NB4 (cell line): ENCODE data around the gene RNF130.

Experiments
- CTCF ChIP-seq: IDR thresholded peaks from one replicate; pipeline ENCODE4 v1.5.1; 2012; ENCODE audit warnings: low read depth, low read length
- MYC ChIP-seq: IDR thresholded peaks from 2 replicates; pipeline ENCODE4 v1.6.1; 2011; ENCODE audit warnings: low read depth, low read length
- POLR2A ChIP-seq: IDR thresholded peaks from 2 replicates; pipeline ENCODE4 v1.6.1; 2011; ENCODE audit warnings: mild to moderate bottlenecking; ENCODE audit not compliant: insufficient read length; ENCODE audit errors: extremely low read depth

- TF ChIP-seq POLR2A (no peak), CTCF (no peak), MYC (no peak)
These were observed 63.1 kb downstream of the RNF130 start for GRCh38 chr5:180008433-180008832.
